H9 (cell line): Measurements from ENCODE around the gene ODAD3. TPM values are rescaled to one million over a fixed set of nuclear protein-coding genes. Genes with fewer than 3 reads are reported as not detected.

Experiments
- DNase-seq: peaks from one replicate; pipeline ENCODE4 v3.0.0-alpha.2; 2017
- H2AFZ ChIP-seq: one replicate; pipeline ENCODE4 v1.6.1; 2013; ENCODE audit warnings: mild to moderate bottlenecking, low read length, control low read depth, moderate library complexity
- H2AK5ac ChIP-seq: 2 replicates; pipeline ENCODE4 v1.6.1; 2013; ENCODE audit warnings: low read length, control low read depth, mixed read lengths; ENCODE audit not compliant: insufficient read length
- H2BK120ac ChIP-seq: one replicate; pipeline ENCODE4 v1.6.1; 2013; ENCODE audit warnings: low read depth, mild to moderate bottlenecking, low read length, control low read depth, inconsistent platforms; ENCODE audit not compliant: poor library complexity, severe bottlenecking
- H2BK12ac ChIP-seq: 2 replicates; pipeline ENCODE4 v1.6.1; 2013; ENCODE audit warnings: low read length, control low read depth, mixed read lengths, low read depth; ENCODE audit not compliant: insufficient read length
- H2BK15ac ChIP-seq: 2 replicates; pipeline ENCODE4 v1.6.1; 2013; ENCODE audit warnings: low read depth, low read length, control low read depth
- H2BK20ac ChIP-seq: one replicate; pipeline ENCODE4 v1.6.1; 2013; ENCODE audit warnings: low read depth, mild to moderate bottlenecking, low read length, control low read depth, inconsistent platforms; ENCODE audit not compliant: poor library complexity, severe bottlenecking
- H2BK5ac ChIP-seq: 2 replicates; pipeline ENCODE4 v1.6.1; 2013; ENCODE audit warnings: low read length, control low read depth, mixed read lengths; ENCODE audit not compliant: insufficient read length
- H3K14ac ChIP-seq: 2 replicates; pipeline ENCODE4 v1.6.1; 2013; ENCODE audit warnings: low read length, control low read depth; ENCODE audit not compliant: insufficient read depth
- H3K18ac ChIP-seq: 2 replicates; pipeline ENCODE4 v1.6.1; 2013; ENCODE audit warnings: low read depth, mild to moderate bottlenecking, mixed read lengths, low read length, control low read depth; ENCODE audit not compliant: insufficient read length
- H3K23ac ChIP-seq: 2 replicates; pipeline ENCODE4 v1.6.1; 2013; ENCODE audit warnings: low read length, control low read depth, mixed read lengths, low read depth; ENCODE audit not compliant: insufficient read length
- H3K23me2 ChIP-seq: 2 replicates; pipeline ENCODE4 v1.6.1; 2013; ENCODE audit warnings: low read depth, mild to moderate bottlenecking, mixed read lengths, low read length, control low read depth; ENCODE audit not compliant: insufficient read length, poor library complexity, severe bottlenecking
- H3K27ac ChIP-seq: 2 replicates; pipeline ENCODE4 v1.5.1; 2013; ENCODE audit warnings: low read length, control low read depth, mixed read lengths, low read depth; ENCODE audit not compliant: insufficient read length
- H3K27me3 ChIP-seq: 2 replicates; pipeline ENCODE4 v1.6.1; 2013; ENCODE audit warnings: low read length, control low read depth, inconsistent platforms; ENCODE audit not compliant: insufficient read depth
- H3K4ac ChIP-seq: 2 replicates; pipeline ENCODE4 v1.6.1; 2013; ENCODE audit warnings: low read depth, mild to moderate bottlenecking, control low read depth, inconsistent platforms, low read length, moderate library complexity
- H3K4me1 ChIP-seq: 2 replicates; pipeline ENCODE4 v1.6.1; 2013; ENCODE audit warnings: low read length, control low read depth, inconsistent platforms; ENCODE audit not compliant: insufficient read depth
- H3K4me2 ChIP-seq: 2 replicates; pipeline ENCODE4 v1.6.1; 2013; ENCODE audit warnings: low read length, control low read depth, mixed read lengths; ENCODE audit not compliant: insufficient read length, insufficient read depth
- H3K56ac ChIP-seq: 2 replicates; pipeline ENCODE4 v1.6.1; 2013; ENCODE audit warnings: low read depth, mild to moderate bottlenecking, mixed read lengths, low read length, control low read depth; ENCODE audit not compliant: insufficient read length
- H3K79me1 ChIP-seq: 2 replicates; pipeline ENCODE4 v1.6.1; 2013; ENCODE audit warnings: low read depth, mild to moderate bottlenecking, moderate library complexity, low read length, control low read depth, inconsistent platforms; ENCODE audit not compliant: insufficient read depth, poor library complexity, severe bottlenecking
- H3K79me2 ChIP-seq: 2 replicates; pipeline ENCODE4 v1.6.1; 2013; ENCODE audit warnings: low read length, control low read depth, inconsistent platforms; ENCODE audit not compliant: insufficient read depth
- H3K9ac ChIP-seq: 2 replicates; pipeline ENCODE4 v1.6.1; 2013; ENCODE audit warnings: low read length, control low read depth, mixed read lengths; ENCODE audit not compliant: insufficient read length; ENCODE audit errors: extremely low read depth
- H3K9me3 ChIP-seq: one replicate; pipeline ENCODE4 v1.6.1; 2013; ENCODE audit warnings: low read depth, low read length, inconsistent platforms; ENCODE audit not compliant: control insufficient read depth
- H3T11ph ChIP-seq: one replicate; pipeline ENCODE4 v1.6.1; 2013; ENCODE audit warnings: mild to moderate bottlenecking, low read length, control low read depth, inconsistent platforms
- H4K20me1 ChIP-seq: one replicate; pipeline ENCODE4 v1.6.1; 2013; ENCODE audit not compliant: control insufficient read depth, insufficient read length, insufficient read depth
- H4K5ac ChIP-seq: 2 replicates; pipeline ENCODE4 v1.6.1; 2013; ENCODE audit warnings: low read depth, mild to moderate bottlenecking, mixed read lengths, low read length, control low read depth; ENCODE audit not compliant: insufficient read length
- H4K8ac ChIP-seq: replicated peaks from 2 replicates; pipeline ENCODE4 v1.6.1; 2013; ENCODE audit warnings: low read length, control low read depth, mixed read lengths, low read depth; ENCODE audit not compliant: insufficient read length
- H4K91ac ChIP-seq: 2 replicates; pipeline ENCODE4 v1.6.1; 2013; ENCODE audit warnings: low read depth, mild to moderate bottlenecking, moderate library complexity, mixed read lengths, low read length, control low read depth; ENCODE audit not compliant: insufficient read length
- H3K27ac Mint-ChIP-seq, 3 experiments: 2 replicates in 2 of 3; 3 replicates in 1 of 3; pipeline ENCODE4 v1.8.0; 2020 to 2021; ENCODE audit warnings: mixed read lengths in 3 of 3, mild to moderate bottlenecking in 1 of 3, moderate library complexity in 1 of 3
- H3K27me3 Mint-ChIP-seq: 2 replicates; pipeline ENCODE4 v1.8.0; 2021; ENCODE audit warnings: low read depth, mild to moderate bottlenecking, moderate library complexity, mixed read lengths
- H3K36me3 Mint-ChIP-seq, 3 experiments: 2 replicates in 2 of 3; 3 replicates in 1 of 3; pipeline ENCODE4 v1.8.0; 2020 to 2021; ENCODE audit warnings: low read depth in 3 of 3, mixed read lengths in 3 of 3; ENCODE audit not compliant: insufficient read depth in 1 of 3
- H3K4me1 Mint-ChIP-seq, 2 experiments: 2 replicates each; pipeline ENCODE4 v1.8.0; 2020; ENCODE audit warnings: mixed read lengths in 2 of 2
- H3K4me3 Mint-ChIP-seq, 2 experiments: 2 replicates in 1 of 2; 3 replicates in 1 of 2; pipeline ENCODE4 v1.8.0; 2020 to 2021; ENCODE audit warnings: mild to moderate bottlenecking in 2 of 2, mixed read lengths in 2 of 2, moderate library complexity in 1 of 2
- H3K9me3 Mint-ChIP-seq, 2 experiments: 2 replicates in 1 of 2; 3 replicates in 1 of 2; pipeline ENCODE4 v1.8.0; 2020; ENCODE audit warnings: mild to moderate bottlenecking in 2 of 2, mixed read lengths in 2 of 2, moderate library complexity in 1 of 2
- CTCF ChIP-seq: fragments of 200-600 bp; sonication (generic); conservative IDR thresholded peaks from 3 replicates; pipeline ENCODE4 v1.8.0; 2021; ENCODE audit warnings: antibody characterized with exemption, mild to moderate bottlenecking
- WGBS: extraction: QIAGEN DNeasy Blood & Tissue Kit; methylation state at CpG from one replicate; pipeline ENCODE4 v1.1.7; 2013; ENCODE audit warnings: missing lambda C conversion rate, low lambda C conversion rate, mixed read lengths; ENCODE audit not compliant: insufficient read length; ENCODE audit errors: extremely low coverage; 5-methylcytosine and 5-hydroxymethylcytosine counted together
- total RNA-seq: library from RNA; stranded (reverse); gene quantifications from 2 replicates; pipeline ENCODE4 v1.2.1, GENCODE V29; 2021

ODAD3 gene
- total RNA-seq, 1 experiment from 2014 or later, result 2.5 TPM

DNA sequence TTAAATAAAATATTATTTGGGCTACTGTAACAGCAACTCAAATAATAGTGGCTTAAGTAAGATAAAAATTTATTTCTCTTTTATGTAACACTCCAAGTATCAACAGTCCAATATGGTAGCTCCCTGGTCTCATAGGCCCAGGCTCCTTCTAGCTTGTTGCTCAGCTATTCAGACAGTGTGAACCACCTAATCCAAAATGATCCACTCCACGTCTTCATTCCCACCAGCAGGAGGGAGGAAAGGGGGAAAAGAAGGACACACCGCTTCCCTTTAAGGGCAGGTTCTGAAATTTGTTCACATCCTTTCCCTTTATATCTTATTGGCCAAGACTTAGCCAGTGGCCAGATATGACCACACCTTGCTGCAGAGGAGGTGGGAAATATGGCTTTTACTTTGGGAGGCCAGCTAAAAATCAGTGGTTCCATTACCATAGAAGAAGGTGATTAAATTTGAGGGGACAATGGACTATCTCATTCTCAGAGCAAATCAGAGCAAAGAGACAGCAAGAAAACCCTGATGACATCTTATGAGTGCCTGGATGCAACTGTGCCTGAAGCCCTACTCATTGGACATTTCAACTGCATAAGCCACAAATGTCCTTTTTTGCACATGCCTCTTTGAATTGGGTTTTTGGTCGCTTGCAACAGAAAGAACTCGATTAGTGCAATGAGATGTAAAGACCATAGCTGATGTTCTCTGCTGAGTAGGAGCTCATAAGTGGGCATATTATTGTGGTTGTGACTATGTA lies 43.8 kb downstream of the ODAD3 start:
- Mint-ChIP-seq H3K4me3 (no peak overlapping the region), H3K27me3 (peaks cover 2% of the 10 kb centered on the region; the same call in 1 of the 2 replicates), H3K4me1 (peaks cover 4 to 6% of the 10 kb centered on the region in 2 experiments), H3K9me3 (peaks cover 0 to 3% of the 10 kb centered on the region in 2 experiments; a peak in 2 of 5 replicates), H3K27ac (no peak overlapping the region), H3K36me3 (peaks cover 7 to 17% (median 17%) of the 10 kb centered on the region in 3 experiments; a peak in 6 of 7 replicates)
- no peak for DNase-seq
- Histone ChIP-seq H4K91ac (no peak overlapping the region), H3K79me2 (no peaks in the 10 kb centered on the region), H3K23me2 (no peaks in the 10 kb centered on the region), H3K9me3 (no peaks in the 10 kb centered on the region), H3K23ac (no peak overlapping the region), H3K14ac (no peak overlapping the region), H3K9ac (no peak overlapping the region), H3K27me3 (no peaks in the 10 kb centered on the region), H4K8ac (no peak overlapping the region), H3K4me1 (peaks cover 2% of the 10 kb centered on the region; the same call in 1 of the 2 replicates), H3T11ph (no peak overlapping the region), H2BK120ac (no peak overlapping the region), H2BK5ac (no peak overlapping the region), H3K18ac (no peak overlapping the region), H2BK12ac (no peak overlapping the region), H3K4me2 (no peak overlapping the region), H2BK15ac (no peak overlapping the region), H3K4ac (no peak overlapping the region), H4K20me1 (no peaks in the 10 kb centered on the region), H3K56ac (no peak overlapping the region), H2AFZ (no peak overlapping the region), H2BK20ac (no peak overlapping the region), H3K27ac (no peak overlapping the region), H3K79me1 (no peaks in the 10 kb centered on the region), H2AK5ac (no peak overlapping the region), H4K5ac (no peak overlapping the region)
- no peak for TF ChIP-seq CTCF
- no CpG with 5 or more reads among the region's 4 CpGs for WGBS
